Measurements from ENCODE around the gene SP6. TPM values are rescaled to one million over a fixed set of nuclear protein-coding genes. Genes with fewer than 3 reads are reported as not detected.

SP6 gene
- total and polyA plus RNA-seq, 2 of the 8 experiments (the other 6 are each of a cell fraction or from before 2014, with no cell fraction given), result 1.2 to 1.5 TPM

DNA sequence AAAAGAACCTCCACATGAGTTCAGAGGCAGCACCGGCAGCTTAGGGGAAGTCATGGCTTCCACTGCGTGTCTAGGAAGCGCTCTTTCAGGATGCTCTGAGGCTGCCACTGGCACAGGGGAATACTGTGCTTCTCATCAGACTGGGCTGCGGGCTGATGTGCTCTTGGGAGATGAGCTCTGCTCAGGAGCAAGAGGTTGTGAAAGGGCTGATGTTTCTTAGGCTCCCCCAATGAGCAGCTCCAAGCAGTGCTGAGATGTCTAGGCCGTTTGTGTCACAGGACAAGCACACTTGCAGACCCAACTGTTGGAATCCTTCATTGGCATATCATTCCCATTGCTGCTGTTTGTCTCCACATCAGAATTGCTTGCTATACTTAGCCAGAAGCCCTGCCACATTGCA lies 48.7 kb upstream of the SP6 start (continued):
- TF ChIP-seq, protein P1, sequence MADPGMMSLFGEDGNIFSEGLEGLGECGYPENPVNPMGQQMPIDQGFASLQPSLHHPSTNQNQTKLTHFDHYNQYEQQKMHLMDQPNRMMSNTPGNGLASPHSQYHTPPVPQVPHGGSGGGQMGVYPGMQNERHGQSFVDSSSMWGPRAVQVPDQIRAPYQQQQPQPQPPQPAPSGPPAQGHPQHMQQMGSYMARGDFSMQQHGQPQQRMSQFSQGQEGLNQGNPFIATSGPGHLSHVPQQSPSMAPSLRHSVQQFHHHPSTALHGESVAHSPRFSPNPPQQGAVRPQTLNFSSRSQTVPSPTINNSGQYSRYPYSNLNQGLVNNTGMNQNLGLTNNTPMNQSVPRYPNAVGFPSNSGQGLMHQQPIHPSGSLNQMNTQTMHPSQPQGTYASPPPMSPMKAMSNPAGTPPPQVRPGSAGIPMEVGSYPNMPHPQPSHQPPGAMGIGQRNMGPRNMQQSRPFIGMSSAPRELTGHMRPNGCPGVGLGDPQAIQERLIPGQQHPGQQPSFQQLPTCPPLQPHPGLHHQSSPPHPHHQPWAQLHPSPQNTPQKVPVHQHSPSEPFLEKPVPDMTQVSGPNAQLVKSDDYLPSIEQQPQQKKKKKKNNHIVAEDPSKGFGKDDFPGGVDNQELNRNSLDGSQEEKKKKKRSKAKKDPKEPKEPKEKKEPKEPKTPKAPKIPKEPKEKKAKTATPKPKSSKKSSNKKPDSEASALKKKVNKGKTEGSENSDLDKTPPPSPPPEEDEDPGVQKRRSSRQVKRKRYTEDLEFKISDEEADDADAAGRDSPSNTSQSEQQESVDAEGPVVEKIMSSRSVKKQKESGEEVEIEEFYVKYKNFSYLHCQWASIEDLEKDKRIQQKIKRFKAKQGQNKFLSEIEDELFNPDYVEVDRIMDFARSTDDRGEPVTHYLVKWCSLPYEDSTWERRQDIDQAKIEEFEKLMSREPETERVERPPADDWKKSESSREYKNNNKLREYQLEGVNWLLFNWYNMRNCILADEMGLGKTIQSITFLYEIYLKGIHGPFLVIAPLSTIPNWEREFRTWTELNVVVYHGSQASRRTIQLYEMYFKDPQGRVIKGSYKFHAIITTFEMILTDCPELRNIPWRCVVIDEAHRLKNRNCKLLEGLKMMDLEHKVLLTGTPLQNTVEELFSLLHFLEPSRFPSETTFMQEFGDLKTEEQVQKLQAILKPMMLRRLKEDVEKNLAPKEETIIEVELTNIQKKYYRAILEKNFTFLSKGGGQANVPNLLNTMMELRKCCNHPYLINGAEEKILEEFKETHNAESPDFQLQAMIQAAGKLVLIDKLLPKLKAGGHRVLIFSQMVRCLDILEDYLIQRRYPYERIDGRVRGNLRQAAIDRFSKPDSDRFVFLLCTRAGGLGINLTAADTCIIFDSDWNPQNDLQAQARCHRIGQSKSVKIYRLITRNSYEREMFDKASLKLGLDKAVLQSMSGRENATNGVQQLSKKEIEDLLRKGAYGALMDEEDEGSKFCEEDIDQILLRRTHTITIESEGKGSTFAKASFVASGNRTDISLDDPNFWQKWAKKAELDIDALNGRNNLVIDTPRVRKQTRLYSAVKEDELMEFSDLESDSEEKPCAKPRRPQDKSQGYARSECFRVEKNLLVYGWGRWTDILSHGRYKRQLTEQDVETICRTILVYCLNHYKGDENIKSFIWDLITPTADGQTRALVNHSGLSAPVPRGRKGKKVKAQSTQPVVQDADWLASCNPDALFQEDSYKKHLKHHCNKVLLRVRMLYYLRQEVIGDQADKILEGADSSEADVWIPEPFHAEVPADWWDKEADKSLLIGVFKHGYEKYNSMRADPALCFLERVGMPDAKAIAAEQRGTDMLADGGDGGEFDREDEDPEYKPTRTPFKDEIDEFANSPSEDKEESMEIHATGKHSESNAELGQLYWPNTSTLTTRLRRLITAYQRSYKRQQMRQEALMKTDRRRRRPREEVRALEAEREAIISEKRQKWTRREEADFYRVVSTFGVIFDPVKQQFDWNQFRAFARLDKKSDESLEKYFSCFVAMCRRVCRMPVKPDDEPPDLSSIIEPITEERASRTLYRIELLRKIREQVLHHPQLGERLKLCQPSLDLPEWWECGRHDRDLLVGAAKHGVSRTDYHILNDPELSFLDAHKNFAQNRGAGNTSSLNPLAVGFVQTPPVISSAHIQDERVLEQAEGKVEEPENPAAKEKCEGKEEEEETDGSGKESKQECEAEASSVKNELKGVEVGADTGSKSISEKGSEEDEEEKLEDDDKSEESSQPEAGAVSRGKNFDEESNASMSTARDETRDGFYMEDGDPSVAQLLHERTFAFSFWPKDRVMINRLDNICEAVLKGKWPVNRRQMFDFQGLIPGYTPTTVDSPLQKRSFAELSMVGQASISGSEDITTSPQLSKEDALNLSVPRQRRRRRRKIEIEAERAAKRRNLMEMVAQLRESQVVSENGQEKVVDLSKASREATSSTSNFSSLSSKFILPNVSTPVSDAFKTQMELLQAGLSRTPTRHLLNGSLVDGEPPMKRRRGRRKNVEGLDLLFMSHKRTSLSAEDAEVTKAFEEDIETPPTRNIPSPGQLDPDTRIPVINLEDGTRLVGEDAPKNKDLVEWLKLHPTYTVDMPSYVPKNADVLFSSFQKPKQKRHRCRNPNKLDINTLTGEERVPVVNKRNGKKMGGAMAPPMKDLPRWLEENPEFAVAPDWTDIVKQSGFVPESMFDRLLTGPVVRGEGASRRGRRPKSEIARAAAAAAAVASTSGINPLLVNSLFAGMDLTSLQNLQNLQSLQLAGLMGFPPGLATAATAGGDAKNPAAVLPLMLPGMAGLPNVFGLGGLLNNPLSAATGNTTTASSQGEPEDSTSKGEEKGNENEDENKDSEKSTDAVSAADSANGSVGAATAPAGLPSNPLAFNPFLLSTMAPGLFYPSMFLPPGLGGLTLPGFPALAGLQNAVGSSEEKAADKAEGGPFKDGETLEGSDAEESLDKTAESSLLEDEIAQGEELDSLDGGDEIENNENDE (IDR thresholded peaks at IDR 0.05; ENCODE audit: insufficient replicate concordance, low read length), result no peak
- no peak for TF ChIP-seq SP4 (IDR thresholded peaks at IDR 0.05; ENCODE audit: low read length)
- no peak for TF ChIP-seq CBX8 (IDR thresholded peaks at IDR 0.05; ENCODE audit: borderline replicate concordance, low read depth, low read length)
- TF ChIP-seq TEAD4 (IDR thresholded peaks at IDR 0.05; ENCODE audit: low read depth, low read length), result no peak
- no peak for TF ChIP-seq HDAC6 (IDR thresholded peaks at IDR 0.05; ENCODE audit: low read depth, low read length)
- no peak for TF ChIP-seq RXRA (IDR thresholded peaks at IDR 0.05; ENCODE audit: insufficient read depth, low read depth, low read length)
- TF ChIP-seq RFX5 (IDR thresholded peaks at IDR 0.05; ENCODE audit: borderline replicate concordance, low read depth, low read length), result no peak
- TF ChIP-seq FOSL1 (IDR thresholded peaks at IDR 0.05; ENCODE audit: insufficient read depth, low read depth, low read length), result no peak
- no peak for TF ChIP-seq SP1 (IDR thresholded peaks at IDR 0.05; ENCODE audit: low read depth, low read length)
- no peak for TF ChIP-seq GTF2F1 (IDR thresholded peaks at IDR 0.05; ENCODE audit: borderline replicate concordance, low read depth, low read length)

Data from H1 (cell line).